MM.1S (cell line): ENCODE data around the gene TBX1.
A peak's percentile ranks its signal among the peaks of the same experiment; 100 is the strongest.

Source experiments
- DNase-seq: peaks from one replicate; pipeline ENCODE4 v3.0.0-alpha.2; 2015
- H2AFZ ChIP-seq: fragments of 300-600 bp; sonication (generic); 2 replicates; pipeline ENCODE4 v1.6.0; 2016; ENCODE audit warnings: antibody characterized with exemption, low read length
- H3F3A ChIP-seq: fragments of 300-600 bp; sonication (generic); 2 replicates; pipeline ENCODE4 v1.6.1; 2016; ENCODE audit warnings: mild to moderate bottlenecking, antibody characterized with exemption, low read length, moderate library complexity, mixed read lengths; ENCODE audit not compliant: insufficient read depth
- H3K27ac ChIP-seq: fragments of 300-600 bp; sonication (generic); 2 replicates; pipeline ENCODE4 v1.5.1; 2016; ENCODE audit warnings: mild to moderate bottlenecking, low read length
- H3K27me3 ChIP-seq: fragments of 300-600 bp; sonication (generic); replicated peaks from 2 replicates; pipeline ENCODE4 v1.6.0; 2016; ENCODE audit warnings: low read length; ENCODE audit not compliant: insufficient read depth
- H3K36me3 ChIP-seq: fragments of 300-600 bp; sonication (generic); replicated peaks from 2 replicates; pipeline ENCODE4 v1.6.1; 2016; ENCODE audit warnings: mild to moderate bottlenecking, low read length, mixed read lengths; ENCODE audit not compliant: insufficient read depth
- H3K4me1 ChIP-seq: fragments of 300-600 bp; sonication (generic); 2 replicates; pipeline ENCODE4 v1.6.1; 2016; ENCODE audit warnings: low read length, mixed read lengths
- H3K4me2 ChIP-seq: fragments of 300-600 bp; sonication (generic); 2 replicates; pipeline ENCODE4 v1.6.0; 2016; ENCODE audit warnings: low read depth, low read length
- H3K4me3 ChIP-seq: fragments of 300-600 bp; sonication (generic); 2 replicates; pipeline ENCODE4 v1.5.1; 2016; ENCODE audit warnings: low read length, mixed read lengths
- H3K79me2 ChIP-seq: fragments of 300-600 bp; sonication (generic); 2 replicates; pipeline ENCODE4 v1.6.1; 2016; ENCODE audit warnings: mixed run types, low read length, mixed read lengths
- H3K9ac ChIP-seq: fragments of 300-600 bp; sonication (generic); 2 replicates; pipeline ENCODE4 v1.6.1; 2016; ENCODE audit warnings: low read length, mixed read lengths
- H3K9me2 ChIP-seq: fragments of 300-600 bp; sonication (generic); replicated peaks from 2 replicates; pipeline ENCODE4 v1.6.1; 2016; ENCODE audit warnings: mild to moderate bottlenecking, low read length, mixed read lengths; ENCODE audit not compliant: insufficient read depth
- H3K9me3 ChIP-seq: fragments of 300-600 bp; sonication (generic); replicated peaks from 2 replicates; pipeline ENCODE4 v1.6.1; 2016; ENCODE audit warnings: mild to moderate bottlenecking, low read length, mixed read lengths; ENCODE audit not compliant: insufficient read depth
- H4K20me1 ChIP-seq: fragments of 300-600 bp; sonication (generic); 2 replicates; pipeline ENCODE4 v1.6.1; 2016; ENCODE audit warnings: mild to moderate bottlenecking, low read length, moderate library complexity, mixed read lengths; ENCODE audit not compliant: insufficient read depth
- EZH2 ChIP-seq: fragments of 300-600 bp; sonication (generic); optimal IDR thresholded peaks from 2 replicates; pipeline ENCODE3; 2017; ENCODE audit warnings: low read depth, mild to moderate bottlenecking, antibody characterized with exemption, low read length, mixed read lengths
- EZH2phosphoT487 ChIP-seq: fragments of 300-600 bp; sonication (generic); IDR thresholded peaks from 2 replicates; pipeline ENCODE4 v1.6.1; 2018; ENCODE audit warnings: antibody characterized with exemption, low read length
- TF ChIP-seq, protein P1 (sequence below): fragments of 300-600 bp; sonication (generic); IDR thresholded peaks from 2 replicates; pipeline ENCODE4 v1.5.1; 2016; ENCODE audit warnings: antibody characterized with exemption, low read length, mixed read lengths

Gene TBX1

DNA sequence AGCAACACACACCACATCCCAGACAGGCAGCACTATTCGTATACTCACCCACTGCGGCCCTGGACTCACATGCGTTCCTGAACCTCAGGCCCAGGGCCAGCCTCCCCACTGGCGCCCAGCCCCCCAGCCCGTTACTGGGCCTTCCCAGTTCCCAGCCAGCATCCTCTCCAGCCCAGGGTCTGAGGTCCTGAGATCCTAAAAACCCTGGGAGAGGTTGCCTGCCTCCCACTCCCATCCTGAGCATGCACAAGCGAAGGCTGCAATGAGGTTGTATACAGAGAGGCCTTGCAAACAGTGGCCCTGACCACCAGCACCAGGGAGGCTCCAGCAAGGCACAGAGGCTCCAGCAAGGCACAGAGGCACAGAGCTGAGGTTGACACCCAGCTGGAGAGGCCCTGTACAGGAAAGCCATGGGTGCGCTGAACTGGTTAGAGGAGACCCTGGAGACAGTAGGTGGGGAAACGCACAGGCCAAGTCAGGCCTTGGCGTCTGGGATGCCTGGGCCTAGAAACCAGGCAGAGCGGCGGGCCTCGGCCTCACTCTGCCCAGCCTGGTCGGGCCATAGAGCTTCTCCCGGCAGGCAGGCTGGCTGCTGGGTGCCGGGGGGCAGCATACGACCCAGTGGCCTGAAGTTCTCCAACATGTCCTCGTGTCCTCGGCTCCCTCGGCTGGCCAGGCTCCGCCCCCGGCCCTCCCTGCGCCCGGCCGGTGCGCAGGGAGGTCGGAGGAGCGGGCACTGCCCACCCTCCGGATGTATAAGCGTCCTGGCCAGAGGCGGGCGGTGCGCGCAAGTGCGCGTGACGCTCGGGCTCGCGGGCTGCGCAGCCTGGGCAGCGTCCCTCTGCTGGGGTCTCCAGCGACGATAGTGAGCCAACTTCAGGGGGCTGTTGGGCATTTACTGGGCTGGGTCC is 2.3 kb upstream of the TBX1 start:
- H3K4me2 ChIP-seq: no peak overlapping the region
- H2AFZ ChIP-seq: no peak overlapping the region
- no peak overlapping the region for H3K4me3 ChIP-seq
- TF ChIP-seq, protein P1, sequence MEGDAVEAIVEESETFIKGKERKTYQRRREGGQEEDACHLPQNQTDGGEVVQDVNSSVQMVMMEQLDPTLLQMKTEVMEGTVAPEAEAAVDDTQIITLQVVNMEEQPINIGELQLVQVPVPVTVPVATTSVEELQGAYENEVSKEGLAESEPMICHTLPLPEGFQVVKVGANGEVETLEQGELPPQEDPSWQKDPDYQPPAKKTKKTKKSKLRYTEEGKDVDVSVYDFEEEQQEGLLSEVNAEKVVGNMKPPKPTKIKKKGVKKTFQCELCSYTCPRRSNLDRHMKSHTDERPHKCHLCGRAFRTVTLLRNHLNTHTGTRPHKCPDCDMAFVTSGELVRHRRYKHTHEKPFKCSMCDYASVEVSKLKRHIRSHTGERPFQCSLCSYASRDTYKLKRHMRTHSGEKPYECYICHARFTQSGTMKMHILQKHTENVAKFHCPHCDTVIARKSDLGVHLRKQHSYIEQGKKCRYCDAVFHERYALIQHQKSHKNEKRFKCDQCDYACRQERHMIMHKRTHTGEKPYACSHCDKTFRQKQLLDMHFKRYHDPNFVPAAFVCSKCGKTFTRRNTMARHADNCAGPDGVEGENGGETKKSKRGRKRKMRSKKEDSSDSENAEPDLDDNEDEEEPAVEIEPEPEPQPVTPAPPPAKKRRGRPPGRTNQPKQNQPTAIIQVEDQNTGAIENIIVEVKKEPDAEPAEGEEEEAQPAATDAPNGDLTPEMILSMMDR: no peak
- TF ChIP-seq EZH2 (no peak), EZH2phosphoT487 (no peak)
- H3K36me3 ChIP-seq: no peaks in the 10 kb centered on the region
- H3K9me2 ChIP-seq: no peaks in the 10 kb centered on the region
- H3K9me3 ChIP-seq: no peaks in the 10 kb centered on the region
- peaks cover 9% of the 10 kb centered on the region for H3F3A ChIP-seq
- H3K9ac ChIP-seq: no peak overlapping the region
- peaks cover 85% of the 10 kb centered on the region for H3K27me3 ChIP-seq
- H3K4me1 ChIP-seq: 0 out of 2 replicates have a peak, but pooled peaks cover 3% of the 10 kb centered on the region
- DNase-seq: no peak
- no peaks in the 10 kb centered on the region for H4K20me1 ChIP-seq
- H3K79me2 ChIP-seq: no peaks in the 10 kb centered on the region
- H3K27ac ChIP-seq: no peak overlapping the region

- DNase-seq: no peak
- Histone ChIP-seq H3K9me2 (no peaks in the 10 kb centered on the region), H3K9ac (no peak overlapping the region), H3K9me3 (no peaks in the 10 kb centered on the region), H3K79me2 (no peaks in the 10 kb centered on the region), H3K4me3 (no peak overlapping the region), H3K27me3 (peaks cover 85% of the 10 kb centered on the region), H3K4me2 (no peak overlapping the region), H2AFZ (no peak overlapping the region), H4K20me1 (no peaks in the 10 kb centered on the region), H3F3A (peaks cover 9% of the 10 kb centered on the region), H3K36me3 (no peaks in the 10 kb centered on the region), H3K27ac (no peak overlapping the region), H3K4me1 (0 out of 2 replicates have a peak, but pooled peaks cover 3% of the 10 kb centered on the region)
- no peak for TF ChIP-seq EZH2
Measured at GRCh38 chr22:19758896-19759426, 1.6 kb upstream of the TBX1 start.

GRCh38 chr22:19759427-19760057 is 1.0 kb upstream of the TBX1 start:
- H3K79me2 ChIP-seq: no peaks in the 10 kb centered on the region
- H3K4me2 ChIP-seq: peak overlapping the region; percentile 54; the same call in 1 of the 2 replicates
- H4K20me1 ChIP-seq: no peaks in the 10 kb centered on the region
- H3K9me3 ChIP-seq: no peaks in the 10 kb centered on the region
- H3K4me3 ChIP-seq: no peak overlapping the region
- H3K27me3 ChIP-seq: peaks cover 85% of the 10 kb centered on the region
- H3K9me2 ChIP-seq: no peaks in the 10 kb centered on the region
- no peak for DNase-seq
- H3K9ac ChIP-seq: no peak overlapping the region
- H3K4me1 ChIP-seq: 0 out of 2 replicates have a peak, but pooled peaks cover 3% of the 10 kb centered on the region
- no peak overlapping the region for H3K27ac ChIP-seq
- TF ChIP-seq EZH2 (no peak), EZH2phosphoT487 (no peak)
- TF ChIP-seq, protein P1: no peak
- H2AFZ ChIP-seq: no peak overlapping the region
- no peaks in the 10 kb centered on the region for H3K36me3 ChIP-seq
- H3F3A ChIP-seq: peaks cover 9% of the 10 kb centered on the region
